Fibroblast of skin of scalp (primary cell): ENCODE results near the gene CMSS1.

Experiments
- DNase-seq: peaks from one replicate; pipeline ENCODE4 v3.0.0-alpha.2; 2013

The CMSS1 gene

GRCh38 chr3:99907959-99908544, 90.4 kb downstream of the CMSS1 start:
- no peak for DNase-seq

- peak; percentile 84 for DNase-seq
These were observed 92.2 kb downstream of the CMSS1 start for GRCh38 chr3:99909714-99910495.

- DNase-seq = no peak
These were observed 93.2 kb downstream of the CMSS1 start for GRCh38 chr3:99910752-99911290.

GRCh38 chr3:99911433-99911832, 93.8 kb downstream of the CMSS1 start:
- no peak for DNase-seq

GRCh38 chr3:99915906-99916432, 98.3 kb downstream of the CMSS1 start:
- no peak for DNase-seq

- DNase-seq = no peak
These were observed 101.1 kb downstream of the CMSS1 start for GRCh38 chr3:99918715-99919114.

- DNase-seq = no peak
These were observed 102.0 kb downstream of the CMSS1 start for GRCh38 chr3:99919694-99920093.

GRCh38 chr3:99920481-99921376, 103.1 kb downstream of the CMSS1 start:
- peak; percentile 83 for DNase-seq

GRCh38 chr3:99921377-99921695, 103.7 kb downstream of the CMSS1 start:
- no peak for DNase-seq

GRCh38 chr3:99921986-99922385, 104.3 kb downstream of the CMSS1 start:
- DNase-seq = no peak

GRCh38 chr3:99923873-99924272, 106.2 kb downstream of the CMSS1 start:
- no peak for DNase-seq

GRCh38 chr3:99925584-99926230, 108.0 kb downstream of the CMSS1 start:
- DNase-seq = peak; percentile 75

GRCh38 chr3:99927671-99928457, 110.2 kb downstream of the CMSS1 start:
- DNase-seq = no peak

GRCh38 chr3:99928771-99929744, 111.4 kb downstream of the CMSS1 start:
- no peak for DNase-seq

- peak; percentile 71 for DNase-seq
These were observed 112.1 kb downstream of the CMSS1 start for GRCh38 chr3:99929745-99930139.

- DNase-seq = no peak
These were observed 113.4 kb downstream of the CMSS1 start for GRCh38 chr3:99931059-99931458.

- no peak for DNase-seq
These were observed 116.5 kb downstream of the CMSS1 start for GRCh38 chr3:99933971-99934750.

GRCh38 chr3:99934975-99935797, 117.5 kb downstream of the CMSS1 start:
- DNase-seq = peak; percentile 33
